ENCODE data around the gene SUPT3H. TPM values are rescaled to one million over a fixed set of nuclear protein-coding genes. Genes with fewer than 3 reads are reported as not detected.

Gene SUPT3H
- total RNA-seq, 3 donors from 2014 or later: 3.0 to 8.1 (median 3.5) TPM

GRCh38 chr6:45364466-45364865, 13.3 kb downstream of the SUPT3H start:
- DNase-seq (no peak), ATAC-seq (no peak)
- Histone ChIP-seq H3K4me3 (no peak overlapping the region), H3K9me3 (no peaks in the 10 kb centered on the region), H3K36me3 (ENCODE audit: low read depth) (no peaks in the 10 kb centered on the region), H3K4me1 (ENCODE audit: low read depth) (no peaks in the 10 kb centered on the region)
- TF ChIP-seq, protein P1, sequence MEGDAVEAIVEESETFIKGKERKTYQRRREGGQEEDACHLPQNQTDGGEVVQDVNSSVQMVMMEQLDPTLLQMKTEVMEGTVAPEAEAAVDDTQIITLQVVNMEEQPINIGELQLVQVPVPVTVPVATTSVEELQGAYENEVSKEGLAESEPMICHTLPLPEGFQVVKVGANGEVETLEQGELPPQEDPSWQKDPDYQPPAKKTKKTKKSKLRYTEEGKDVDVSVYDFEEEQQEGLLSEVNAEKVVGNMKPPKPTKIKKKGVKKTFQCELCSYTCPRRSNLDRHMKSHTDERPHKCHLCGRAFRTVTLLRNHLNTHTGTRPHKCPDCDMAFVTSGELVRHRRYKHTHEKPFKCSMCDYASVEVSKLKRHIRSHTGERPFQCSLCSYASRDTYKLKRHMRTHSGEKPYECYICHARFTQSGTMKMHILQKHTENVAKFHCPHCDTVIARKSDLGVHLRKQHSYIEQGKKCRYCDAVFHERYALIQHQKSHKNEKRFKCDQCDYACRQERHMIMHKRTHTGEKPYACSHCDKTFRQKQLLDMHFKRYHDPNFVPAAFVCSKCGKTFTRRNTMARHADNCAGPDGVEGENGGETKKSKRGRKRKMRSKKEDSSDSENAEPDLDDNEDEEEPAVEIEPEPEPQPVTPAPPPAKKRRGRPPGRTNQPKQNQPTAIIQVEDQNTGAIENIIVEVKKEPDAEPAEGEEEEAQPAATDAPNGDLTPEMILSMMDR (IDR thresholded peaks at IDR 0.05): no peak
- intact Hi-C loops (cut with DNase I, micrococcal nuclease): no loop called here

- intact Hi-C loops (cut with DNase I, micrococcal nuclease): no loop called here
- TF ChIP-seq, protein P1 (IDR thresholded peaks at IDR 0.05): no peak
- no peak overlapping the region for H3K4me3 ChIP-seq
- no peaks in the 10 kb centered on the region for H3K4me1 ChIP-seq (ENCODE audit: low read depth)
- no peak for ATAC-seq
- H3K9me3 ChIP-seq: no peaks in the 10 kb centered on the region
- H3K36me3 ChIP-seq (ENCODE audit: low read depth): no peaks in the 10 kb centered on the region
- no peak for DNase-seq
Observed at GRCh38 chr6:45353654-45354053, 24.1 kb downstream of the SUPT3H start.

DNA sequence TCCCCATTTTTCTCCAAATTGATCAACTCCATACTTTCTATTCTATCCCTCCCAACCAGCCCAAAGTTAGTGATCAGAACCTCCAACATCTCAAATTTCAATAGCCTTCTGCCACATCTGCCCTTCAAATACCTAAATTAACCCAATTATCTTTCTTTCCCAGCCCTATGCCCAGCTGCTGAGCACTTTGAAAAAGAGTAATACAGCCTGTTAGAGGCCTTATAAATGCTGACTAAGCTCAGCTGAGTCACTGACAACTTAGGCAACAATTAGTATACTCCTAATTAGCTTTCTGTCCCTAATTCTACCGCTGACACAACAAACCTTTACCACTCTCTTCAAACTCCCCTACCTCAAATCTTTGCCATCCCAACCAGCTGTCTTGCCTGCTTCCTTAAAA, 26.1 kb downstream of the SUPT3H start:
- H3K36me3 ChIP-seq (ENCODE audit: low read depth): no peaks in the 10 kb centered on the region
- intact Hi-C loops (cut with DNase I, micrococcal nuclease): no loop called here
- no peaks in the 10 kb centered on the region for H3K4me1 ChIP-seq (ENCODE audit: low read depth)
- TF ChIP-seq, protein P1 (IDR thresholded peaks at IDR 0.05): no peak
- DNase-seq (no peak), ATAC-seq (no peak)
- H3K9me3 ChIP-seq: no peaks in the 10 kb centered on the region
- no peak overlapping the region for H3K4me3 ChIP-seq

DNA sequence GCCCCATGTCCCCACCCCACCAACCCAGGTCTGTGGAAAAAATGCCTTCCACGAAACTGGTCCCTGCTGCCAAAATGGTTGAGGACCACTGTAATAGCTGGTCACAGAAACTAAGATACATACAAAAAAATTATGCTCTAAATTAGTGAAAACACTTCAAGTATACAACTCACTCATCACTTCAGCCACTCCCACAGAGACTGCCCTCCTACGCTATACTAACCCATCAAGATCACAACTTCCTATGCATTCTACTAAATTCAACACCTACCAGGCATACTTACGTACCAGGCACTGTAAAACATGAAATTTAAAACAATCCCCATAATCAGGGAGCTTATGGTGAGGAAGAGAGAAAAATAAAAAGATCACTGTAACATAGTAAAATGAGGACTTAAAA, 26.7 kb downstream of the SUPT3H start:
- no peaks in the 10 kb centered on the region for H3K36me3 ChIP-seq (ENCODE audit: low read depth)
- ATAC-seq (no peak), DNase-seq (no peak)
- no peak overlapping the region for H3K4me3 ChIP-seq
- H3K9me3 ChIP-seq: no peaks in the 10 kb centered on the region
- intact Hi-C loops (cut with DNase I, micrococcal nuclease): no loop called here
- TF ChIP-seq, protein P1 (IDR thresholded peaks at IDR 0.05): no peak
- no peaks in the 10 kb centered on the region for H3K4me1 ChIP-seq (ENCODE audit: low read depth)

GRCh38 chr6:45350186-45350710, 27.5 kb downstream of the SUPT3H start:
- Histone ChIP-seq H3K4me3 (no peak overlapping the region), H3K4me1 (ENCODE audit: low read depth) (no peaks in the 10 kb centered on the region), H3K9me3 (no peaks in the 10 kb centered on the region), H3K36me3 (ENCODE audit: low read depth) (no peaks in the 10 kb centered on the region)
- ATAC-seq (no peak), DNase-seq (no peak)
- TF ChIP-seq, protein P1 (IDR thresholded peaks at IDR 0.05): no peak
- intact Hi-C loops (cut with DNase I, micrococcal nuclease): no loop called here

DNA sequence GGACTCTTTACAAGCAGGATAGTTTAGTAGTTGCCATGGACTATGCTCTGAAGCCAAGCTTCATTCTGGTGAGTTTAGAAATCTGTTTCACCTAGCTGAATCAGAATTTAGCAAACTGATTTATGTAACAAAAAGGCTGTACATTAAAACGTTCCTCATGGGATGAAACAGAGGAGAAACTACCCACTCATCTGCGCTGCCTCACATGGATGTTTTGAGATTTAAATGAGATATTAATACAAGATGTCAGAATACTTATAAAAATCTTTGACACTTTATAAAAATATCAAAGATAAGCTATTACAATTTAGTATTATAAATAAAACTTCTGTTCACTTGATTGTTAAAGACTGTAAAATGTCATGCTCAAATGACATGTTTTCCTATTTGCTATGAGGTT, 32.8 kb downstream of the SUPT3H start:
- no peaks in the 10 kb centered on the region for H3K4me1 ChIP-seq (ENCODE audit: low read depth)
- intact Hi-C loops (cut with DNase I, micrococcal nuclease): no loop called here
- H3K36me3 ChIP-seq (ENCODE audit: low read depth): no peaks in the 10 kb centered on the region
- TF ChIP-seq, protein P1 (IDR thresholded peaks at IDR 0.05): no peak
- DNase-seq (no peak), ATAC-seq (no peak)
- H3K9me3 ChIP-seq: no peaks in the 10 kb centered on the region
- H3K4me3 ChIP-seq: no peak overlapping the region

Measured in mucosa of descending colon (tissue), 3 donors.